Measurements from ENCODE around the gene TTC23L.
"Not testable (repeated sequence)": the region's sequence is repeated elsewhere in the genome, so short reads cannot be mapped to it uniquely, and the experiment has no call there.

TTC23L gene

DNA sequence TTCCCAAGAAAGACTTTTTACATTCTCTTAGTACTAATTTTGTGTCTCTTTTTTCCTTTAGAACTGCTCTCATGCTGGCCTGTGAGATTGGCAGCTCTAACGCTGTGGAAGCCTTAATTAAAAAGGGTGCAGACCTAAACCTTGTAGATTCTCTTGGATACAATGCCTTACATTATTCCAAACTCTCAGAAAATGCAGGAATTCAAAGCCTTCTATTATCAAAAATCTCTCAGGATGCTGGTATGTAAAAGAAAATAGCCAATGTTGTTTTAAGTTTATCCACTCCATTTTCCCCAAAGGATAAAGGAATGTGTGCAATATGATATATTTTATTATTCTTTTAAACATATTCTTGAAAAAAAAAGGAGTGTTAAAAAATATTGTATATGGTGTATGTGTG, 27.3 kb upstream of the TTC23L start:
- DNase-seq (ENCODE audit: low read depth, low spot score) = no peak
- no peaks in the 10 kb centered on the region for H3K36me3 ChIP-seq (ENCODE audit: insufficient read depth, low read length)
- no peak overlapping the region for H3K4me3 ChIP-seq
- no peaks in the 10 kb centered on the region for H3K9me3 ChIP-seq (ENCODE audit: low read depth, low read length)
- H3K27ac ChIP-seq = no peak overlapping the region
- H3K9ac ChIP-seq (ENCODE audit: insufficient read length) = no peak overlapping the region
- no peak for TF ChIP-seq EZH2 (IDR thresholded peaks at IDR 0.05)
- no peak for TF ChIP-seq FOXP2 (optimal IDR thresholded peaks at IDR 0.05; ENCODE audit: control extremely low read depth, extremely low read length, insufficient read depth)
- TF ChIP-seq POLR2AphosphoS5 (IDR thresholded peaks at IDR 0.05; ENCODE audit: borderline replicate concordance, low read depth, low read length) = no peak

DNA sequence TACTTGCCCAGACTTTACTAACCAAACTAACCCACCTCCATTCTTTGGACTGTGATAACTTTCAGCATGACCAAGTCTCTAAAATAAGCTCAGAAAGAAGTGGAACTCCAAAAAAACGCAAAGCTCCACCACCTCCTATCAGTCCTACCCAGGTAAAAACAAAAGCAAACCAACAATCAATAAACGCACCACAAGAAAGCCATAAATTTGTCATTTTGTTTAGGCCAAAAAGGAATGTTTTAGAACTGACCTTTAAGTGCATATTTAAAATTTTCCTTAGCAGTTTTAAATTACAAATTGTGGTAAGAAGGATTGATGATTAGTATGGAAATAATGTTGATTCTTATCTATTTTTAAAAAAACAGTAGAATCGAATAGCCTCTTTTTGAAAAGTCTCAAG, 25.5 kb upstream of the TTC23L start:
- no peaks in the 10 kb centered on the region for H3K9me3 ChIP-seq (ENCODE audit: low read depth, low read length)
- no peak overlapping the region for H3K9ac ChIP-seq (ENCODE audit: insufficient read length)
- H3K27ac ChIP-seq = no peak overlapping the region
- H3K4me3 ChIP-seq = no peak overlapping the region
- H3K36me3 ChIP-seq (ENCODE audit: insufficient read depth, low read length) = no peaks in the 10 kb centered on the region
- no peak for TF ChIP-seq EZH2 (IDR thresholded peaks at IDR 0.05)
- TF ChIP-seq FOXP2 (optimal IDR thresholded peaks at IDR 0.05; ENCODE audit: control extremely low read depth, extremely low read length, insufficient read depth) = no peak
- no peak for TF ChIP-seq POLR2AphosphoS5 (IDR thresholded peaks at IDR 0.05; ENCODE audit: borderline replicate concordance, low read depth, low read length)
- DNase-seq (ENCODE audit: low read depth, low spot score) = no peak

DNA sequence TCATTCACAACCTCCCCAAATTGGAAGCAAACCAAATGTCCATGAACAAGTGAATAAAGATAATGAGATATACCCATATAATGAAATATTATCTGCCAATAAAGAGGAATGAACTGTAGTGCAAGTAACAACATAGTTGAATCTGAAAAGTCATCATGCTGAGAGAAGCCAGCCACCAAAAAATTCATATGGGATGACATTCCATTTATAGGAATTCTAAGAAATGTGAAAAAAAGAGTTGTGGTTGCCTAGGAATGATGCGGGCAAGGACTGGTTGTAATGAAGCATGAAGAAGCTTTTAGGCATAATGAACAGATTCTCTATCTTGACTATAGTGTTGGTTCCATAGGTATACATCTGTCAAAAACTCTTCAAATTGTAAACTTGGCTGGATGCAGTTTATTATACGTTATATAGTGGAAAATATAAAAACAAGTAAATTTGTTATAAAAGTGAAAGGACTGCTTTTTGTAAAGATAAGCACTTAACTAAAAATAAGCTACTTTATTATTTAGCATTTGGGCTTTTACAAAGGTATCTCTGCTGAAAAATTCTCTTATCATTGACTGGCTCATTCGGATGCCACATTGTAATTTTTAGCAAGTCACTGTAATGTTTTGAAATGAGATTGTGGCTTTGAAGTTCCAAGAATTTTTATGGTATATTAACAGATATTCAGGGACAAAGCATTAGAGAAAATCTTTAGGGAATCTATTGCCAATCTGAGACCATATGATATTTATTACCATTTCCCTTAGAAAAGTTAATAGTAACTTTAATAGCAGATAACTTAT, 21.2 kb upstream of the TTC23L start:
- Histone ChIP-seq H3K36me3 (ENCODE audit: insufficient read depth, low read length) (no peaks in the 10 kb centered on the region), H3K27ac (no peak overlapping the region), H3K9me3 (ENCODE audit: low read depth, low read length) (no peaks in the 10 kb centered on the region), H3K4me3 (no peak overlapping the region), H3K9ac (ENCODE audit: insufficient read length) (no peak overlapping the region)
- no peak for DNase-seq (ENCODE audit: low read depth, low spot score)
- TF ChIP-seq EZH2 (IDR thresholded peaks at IDR 0.05) = no peak
- no peak for TF ChIP-seq POLR2AphosphoS5 (IDR thresholded peaks at IDR 0.05; ENCODE audit: borderline replicate concordance, low read depth, low read length)
- TF ChIP-seq FOXP2 (optimal IDR thresholded peaks at IDR 0.05; ENCODE audit: control extremely low read depth, extremely low read length, insufficient read depth) = no peak

DNA sequence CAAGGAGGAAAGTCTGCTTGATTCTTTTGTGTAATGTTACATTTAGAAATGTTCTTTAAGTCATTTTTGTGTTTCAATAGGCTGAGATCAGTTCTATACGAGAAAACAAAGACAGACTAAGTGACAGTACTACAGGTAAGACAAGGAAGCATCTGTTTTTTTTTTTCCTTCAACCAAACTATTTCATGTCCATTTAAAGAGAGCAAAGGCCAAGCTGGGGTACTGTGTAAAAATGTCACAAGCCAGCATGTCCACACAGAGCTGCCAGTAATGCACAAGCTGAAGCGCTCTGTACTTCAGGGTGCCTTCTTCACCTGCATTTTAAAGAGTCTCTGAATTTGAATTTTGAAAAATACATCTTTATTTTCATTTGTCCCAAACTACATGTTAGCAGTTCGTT, 20.2 kb upstream of the TTC23L start:
- no peak for TF ChIP-seq EZH2 (IDR thresholded peaks at IDR 0.05)
- TF ChIP-seq POLR2AphosphoS5 (IDR thresholded peaks at IDR 0.05; ENCODE audit: borderline replicate concordance, low read depth, low read length) = no peak
- no peak for TF ChIP-seq FOXP2 (optimal IDR thresholded peaks at IDR 0.05; ENCODE audit: control extremely low read depth, extremely low read length, insufficient read depth)
- Histone ChIP-seq H3K36me3 (ENCODE audit: insufficient read depth, low read length) (no peaks in the 10 kb centered on the region), H3K9me3 (ENCODE audit: low read depth, low read length) (no peaks in the 10 kb centered on the region), H3K9ac (ENCODE audit: insufficient read length) (no peak overlapping the region), H3K4me3 (no peak overlapping the region), H3K27ac (no peak overlapping the region)
- no peak for DNase-seq (ENCODE audit: low read depth, low spot score)

DNA sequence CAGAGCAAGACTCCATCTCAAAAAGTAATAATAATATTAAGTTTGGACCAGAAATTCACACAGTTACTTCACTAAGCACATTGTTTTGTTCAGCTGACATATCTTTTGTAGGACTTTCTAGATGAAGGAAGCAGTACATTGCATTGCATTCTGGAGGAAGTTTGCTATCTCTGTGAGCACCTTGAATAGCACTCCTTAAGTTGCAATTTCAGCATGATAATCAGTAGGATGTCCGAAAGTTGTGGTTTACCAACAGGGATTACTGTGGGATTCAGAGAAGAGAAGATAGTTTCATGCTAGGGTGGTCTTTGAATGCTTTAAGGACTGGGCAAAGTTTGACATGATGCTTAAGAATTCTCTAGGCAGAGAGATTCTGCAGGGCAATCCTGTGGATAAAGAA, 18.4 kb upstream of the TTC23L start:
- Histone ChIP-seq H3K27ac (no peak overlapping the region), H3K9me3 (ENCODE audit: low read depth, low read length) (no peaks in the 10 kb centered on the region), H3K36me3 (ENCODE audit: insufficient read depth, low read length) (no peaks in the 10 kb centered on the region), H3K9ac (ENCODE audit: insufficient read length) (no peak overlapping the region), H3K4me3 (no peak overlapping the region)
- no peak for TF ChIP-seq FOXP2 (optimal IDR thresholded peaks at IDR 0.05; ENCODE audit: control extremely low read depth, extremely low read length, insufficient read depth)
- TF ChIP-seq POLR2AphosphoS5 (IDR thresholded peaks at IDR 0.05; ENCODE audit: borderline replicate concordance, low read depth, low read length) = no peak
- TF ChIP-seq EZH2 (IDR thresholded peaks at IDR 0.05) = no peak
- DNase-seq (ENCODE audit: low read depth, low spot score) = no peak

DNA sequence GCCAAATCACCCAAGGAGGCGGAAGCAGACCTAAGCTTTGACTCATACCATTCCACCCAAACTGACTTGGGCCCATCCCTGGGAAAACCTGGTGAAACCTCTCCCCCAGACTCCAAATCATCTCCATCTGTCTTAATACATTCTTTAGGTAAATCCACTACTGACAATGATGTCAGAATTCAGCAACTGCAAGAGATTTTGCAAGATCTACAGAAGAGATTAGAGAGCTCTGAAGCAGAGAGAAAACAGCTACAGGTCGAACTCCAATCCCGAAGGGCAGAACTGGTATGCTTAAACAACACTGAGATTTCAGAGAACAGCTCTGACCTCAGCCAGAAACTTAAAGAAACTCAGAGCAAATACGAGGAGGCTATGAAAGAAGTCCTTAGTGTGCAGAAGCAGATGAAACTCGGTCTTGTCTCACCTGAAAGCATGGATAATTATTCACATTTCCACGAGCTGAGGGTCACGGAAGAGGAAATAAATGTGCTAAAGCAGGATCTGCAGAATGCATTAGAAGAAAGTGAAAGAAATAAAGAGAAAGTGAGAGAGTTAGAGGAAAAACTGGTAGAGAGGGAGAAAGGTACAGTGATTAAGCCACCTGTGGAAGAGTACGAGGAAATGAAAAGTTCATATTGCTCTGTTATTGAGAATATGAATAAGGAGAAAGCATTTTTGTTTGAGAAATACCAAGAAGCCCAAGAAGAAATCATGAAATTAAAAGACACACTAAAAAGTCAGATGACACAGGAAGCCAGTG, 15.8 kb upstream of the TTC23L start:
- no peak for TF ChIP-seq EZH2 (IDR thresholded peaks at IDR 0.05)
- TF ChIP-seq POLR2AphosphoS5 (IDR thresholded peaks at IDR 0.05; ENCODE audit: borderline replicate concordance, low read depth, low read length) = no peak
- no peak for TF ChIP-seq FOXP2 (optimal IDR thresholded peaks at IDR 0.05; ENCODE audit: control extremely low read depth, extremely low read length, insufficient read depth)
- H3K36me3 ChIP-seq (ENCODE audit: insufficient read depth, low read length) = no peaks in the 10 kb centered on the region
- no peak overlapping the region for H3K4me3 ChIP-seq
- H3K27ac ChIP-seq = no peak overlapping the region
- no peak overlapping the region for H3K9ac ChIP-seq (ENCODE audit: insufficient read length)
- no peaks in the 10 kb centered on the region for H3K9me3 ChIP-seq (ENCODE audit: low read depth, low read length)
- DNase-seq (ENCODE audit: low read depth, low spot score) = no peak

DNA sequence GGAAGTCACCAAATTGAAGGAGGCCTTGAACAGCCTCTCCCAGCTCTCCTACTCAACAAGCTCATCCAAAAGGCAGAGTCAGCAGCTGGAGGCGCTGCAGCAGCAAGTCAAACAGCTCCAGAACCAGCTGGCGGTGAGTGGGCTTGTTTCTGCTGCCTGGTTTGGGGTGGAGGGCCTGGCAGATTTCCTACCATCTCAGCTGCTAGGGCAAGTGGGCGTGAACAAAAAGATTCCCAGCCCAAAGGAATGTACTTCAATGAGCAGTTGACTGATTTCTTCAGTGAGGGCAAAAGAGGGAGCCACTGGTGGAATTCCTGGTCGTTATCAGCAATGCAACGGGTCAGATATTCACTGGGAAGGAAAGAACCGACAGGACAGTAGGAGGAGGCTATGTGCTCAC, 12.6 kb upstream of the TTC23L start:
- Histone ChIP-seq H3K27ac (no peak overlapping the region), H3K4me3 (no peak overlapping the region), H3K36me3 (ENCODE audit: insufficient read depth, low read length) (no peaks in the 10 kb centered on the region), H3K9ac (ENCODE audit: insufficient read length) (no peak overlapping the region), H3K9me3 (ENCODE audit: low read depth, low read length) (no peaks in the 10 kb centered on the region)
- TF ChIP-seq EZH2 (IDR thresholded peaks at IDR 0.05) = no peak
- TF ChIP-seq POLR2AphosphoS5 (IDR thresholded peaks at IDR 0.05; ENCODE audit: borderline replicate concordance, low read depth, low read length) = no peak
- TF ChIP-seq FOXP2 (optimal IDR thresholded peaks at IDR 0.05; ENCODE audit: control extremely low read depth, extremely low read length, insufficient read depth) = no peak
- DNase-seq (ENCODE audit: low read depth, low spot score) = no peak

DNA sequence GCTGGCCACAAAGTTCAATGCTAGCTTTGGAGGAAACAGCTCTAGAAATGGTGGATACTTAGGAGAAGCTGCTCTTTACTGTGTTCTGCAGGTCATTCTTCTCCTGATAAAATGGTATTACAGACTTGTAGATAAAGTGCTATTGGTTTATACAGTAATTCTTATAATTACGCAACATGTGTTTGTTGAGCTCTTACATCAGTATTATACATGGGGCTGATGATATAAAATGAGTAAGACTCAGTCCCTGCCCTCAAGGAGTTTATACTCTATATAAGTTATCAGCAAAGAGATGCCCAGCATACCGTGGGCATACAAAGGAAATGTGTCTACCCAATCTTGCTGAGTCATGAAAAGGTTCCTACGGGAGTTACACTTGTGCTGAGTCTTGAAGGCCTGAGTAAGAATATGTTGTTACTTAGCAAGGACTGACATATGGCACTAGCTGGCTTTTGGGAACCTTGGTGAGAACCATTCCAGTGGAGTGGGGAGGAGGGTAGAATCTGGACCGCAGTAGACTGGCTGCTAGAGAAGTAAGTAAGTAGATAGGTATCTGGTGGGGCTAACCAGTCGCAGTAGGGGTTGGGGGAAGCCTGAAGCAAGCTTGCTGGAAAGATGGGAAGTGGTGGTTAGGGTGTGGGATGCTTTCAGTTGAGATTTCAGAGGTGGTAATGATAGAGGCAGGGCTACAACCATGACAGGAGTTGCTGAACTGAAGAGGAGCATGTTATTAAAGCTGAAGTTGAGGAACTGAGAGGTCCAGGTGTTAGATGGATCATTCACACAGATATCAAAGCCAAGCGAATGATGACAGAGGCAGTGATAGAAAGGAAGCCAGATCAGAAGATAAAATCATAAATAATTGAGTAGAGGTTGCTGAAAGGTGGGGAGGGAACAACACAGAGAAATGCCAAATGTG, 11.1 kb upstream of the TTC23L start:
- no peak overlapping the region for H3K4me3 ChIP-seq
- TF ChIP-seq POLR2AphosphoS5 (IDR thresholded peaks at IDR 0.05; ENCODE audit: borderline replicate concordance, low read depth, low read length) (no peak), EZH2 (IDR thresholded peaks at IDR 0.05) (no peak), FOXP2 (optimal IDR thresholded peaks at IDR 0.05; ENCODE audit: control extremely low read depth, extremely low read length, insufficient read depth) (no peak)
- H3K27ac ChIP-seq = no peak overlapping the region
- no peak overlapping the region for H3K9ac ChIP-seq (ENCODE audit: insufficient read length)
- H3K9me3 ChIP-seq (ENCODE audit: low read depth, low read length) = no peaks in the 10 kb centered on the region
- H3K36me3 ChIP-seq (ENCODE audit: insufficient read depth, low read length) = no peaks in the 10 kb centered on the region
- no peak for DNase-seq (ENCODE audit: low read depth, low spot score)

DNA sequence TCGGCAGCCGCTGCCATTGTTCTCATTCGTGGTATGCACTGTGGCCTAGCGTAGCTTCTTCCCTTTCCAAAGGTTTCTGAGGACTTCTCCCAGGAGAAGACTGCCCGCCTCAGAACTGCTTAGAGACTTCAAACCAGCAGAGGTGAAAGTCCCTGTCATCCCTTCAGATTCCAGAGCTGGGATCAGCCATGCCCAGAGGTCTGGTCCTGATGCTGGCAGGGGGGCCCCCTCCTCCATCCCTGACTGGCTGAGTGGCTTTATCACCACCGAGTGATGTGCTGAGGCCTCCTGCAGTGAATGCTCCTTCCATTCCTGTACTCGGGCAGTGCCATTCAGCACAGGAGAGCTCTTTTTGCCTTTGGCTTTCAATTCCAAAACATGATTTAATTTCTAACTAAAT, 8.1 kb upstream of the TTC23L start:
- DNase-seq (ENCODE audit: low read depth, low spot score); H3K36me3 ChIP-seq (ENCODE audit: insufficient read depth, low read length); H3K9ac ChIP-seq (ENCODE audit: insufficient read length); H3K9me3 ChIP-seq (ENCODE audit: low read depth, low read length); H3K27ac ChIP-seq; H3K4me3 ChIP-seq: not testable (repeated sequence)

Measured in SK-N-MC (cell line).